SU-DHL-6 (cell line): ENCODE results near the gene GH2.
"Not testable (repeated sequence)": the region's sequence is repeated elsewhere in the genome, so short reads cannot be mapped to it uniquely, and the experiment has no call there.

Experiments used
- CTCF ChIP-seq: fragments of 200-600 bp; sonication (generic); IDR thresholded peaks from one replicate; pipeline ENCODE4 v1.5.1; 2017; ENCODE audit warnings: antibody characterized with exemption, mild to moderate bottlenecking, low read length, moderate library complexity; ENCODE audit not compliant: insufficient read depth, poor library complexity, severe bottlenecking
- EZH2phosphoT487 ChIP-seq: fragments of 200-600 bp; sonication (generic), shearing (Covaris generic); conservative IDR thresholded peaks from 2 replicates; pipeline ENCODE4 v1.6.1; 2018; ENCODE audit warnings: mild to moderate bottlenecking, antibody characterized with exemption, low read length, moderate library complexity, mixed read lengths

GRCh38 chr17:63874061-63874626 is 7.6 kb downstream of the GH2 start:
- not testable (repeated sequence) for TF ChIP-seq CTCF, EZH2phosphoT487
